Lower leg skin (tissue), 4 donors: Measurements from ENCODE around the gene SRP14. TPM values are rescaled to one million over a fixed set of nuclear protein-coding genes. Genes with fewer than 3 reads are reported as not detected.

ENCODE experiments used
- DNase-seq, 2 donors: peaks; one replicate each; pipeline ENCODE4 v3.0.0-alpha.2; 2019; ENCODE audit warnings: low spot score in 2 of 2
- H3K4me3 ChIP-seq: fragments of 200-600 bp; sonication (generic); 2 replicates; pipeline ENCODE4 v1.5.1; 2017; ENCODE audit warnings: mild to moderate bottlenecking, low read depth; ENCODE audit not compliant: poor library complexity, severe bottlenecking
- POLR2A ChIP-seq, 2 donors: fragments of 450-650 bp; IDR thresholded peaks; one replicate each; pipeline ENCODE4 v1.6.1; 2016 to 2017; ENCODE audit warnings: antibody characterized with exemption in 2 of 2, mild to moderate bottlenecking in 1 of 2, moderate library complexity in 1 of 2
- WGBS, 2 donors: methylation state at CpG; one replicate each; pipeline ENCODE4 v1.1.5; 2018; 5-methylcytosine and 5-hydroxymethylcytosine counted together
- intact Hi-C: fragments of 100-400 bp; cut with DNase I; formaldehyde crosslinking; loops from one replicate; pipeline ENCODE4 v1.15.0; 2023; ENCODE audit warnings: low total_unique reads
- total RNA-seq, 4 donors: library from RNA; depleted of rRNA; stranded (reverse); fragments of >200 nt; gene quantifications; one replicate each; pipeline ENCODE4 v1.1.0, GENCODE V29; 2016
- TF ChIP-seq, protein P1 (sequence below), 3 donors: fragments of 450-650 bp; IDR thresholded peaks; one replicate each; pipeline ENCODE4 v1.5.1; 2016; ENCODE audit warnings: antibody characterized with exemption in 3 of 3, mild to moderate bottlenecking in 3 of 3, moderate library complexity in 2 of 3

The SRP14 gene
- total RNA-seq, 4 donors from 2014 or later, result 177 to 220 (median 201) TPM

- H3K4me3 ChIP-seq, result no peak overlapping the region
- DNase-seq, result no peak
- WGBS, 2 donors, result 82 to 84% methylated on average over 12 of the region's 12 CpGs
- TF ChIP-seq POLR2A (IDR thresholded peaks at IDR 0.05), result no peak
- TF ChIP-seq, protein P1, sequence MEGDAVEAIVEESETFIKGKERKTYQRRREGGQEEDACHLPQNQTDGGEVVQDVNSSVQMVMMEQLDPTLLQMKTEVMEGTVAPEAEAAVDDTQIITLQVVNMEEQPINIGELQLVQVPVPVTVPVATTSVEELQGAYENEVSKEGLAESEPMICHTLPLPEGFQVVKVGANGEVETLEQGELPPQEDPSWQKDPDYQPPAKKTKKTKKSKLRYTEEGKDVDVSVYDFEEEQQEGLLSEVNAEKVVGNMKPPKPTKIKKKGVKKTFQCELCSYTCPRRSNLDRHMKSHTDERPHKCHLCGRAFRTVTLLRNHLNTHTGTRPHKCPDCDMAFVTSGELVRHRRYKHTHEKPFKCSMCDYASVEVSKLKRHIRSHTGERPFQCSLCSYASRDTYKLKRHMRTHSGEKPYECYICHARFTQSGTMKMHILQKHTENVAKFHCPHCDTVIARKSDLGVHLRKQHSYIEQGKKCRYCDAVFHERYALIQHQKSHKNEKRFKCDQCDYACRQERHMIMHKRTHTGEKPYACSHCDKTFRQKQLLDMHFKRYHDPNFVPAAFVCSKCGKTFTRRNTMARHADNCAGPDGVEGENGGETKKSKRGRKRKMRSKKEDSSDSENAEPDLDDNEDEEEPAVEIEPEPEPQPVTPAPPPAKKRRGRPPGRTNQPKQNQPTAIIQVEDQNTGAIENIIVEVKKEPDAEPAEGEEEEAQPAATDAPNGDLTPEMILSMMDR (IDR thresholded peaks at IDR 0.05), result no peak
- intact Hi-C loops, result loop anchor here (5.0 kb wide), 1 partner anchor 224 kb away; no protein-coding TSS in a partner anchor
These were observed 14.3 kb upstream of the SRP14 start for GRCh38 chr15:40053079-40053830.

GRCh38 chr15:40052604-40053003 is 13.6 kb upstream of the SRP14 start:
- TF ChIP-seq, protein P1 (IDR thresholded peaks at IDR 0.05), result no peak
- TF ChIP-seq POLR2A (IDR thresholded peaks at IDR 0.05), result no peak
- no peak for DNase-seq
- H3K4me3 ChIP-seq, result no peak overlapping the region
- WGBS, 2 donors, result 71 to 88% methylated on average over 6 of the region's 6 CpGs
- intact Hi-C loops, result loop anchor here (5.0 kb wide), 1 partner anchor 225 kb away; no protein-coding TSS in a partner anchor

- 92 to 93% methylated on average over 11 of the region's 11 CpGs for WGBS, 2 donors
- TF ChIP-seq, protein P1 (IDR thresholded peaks at IDR 0.05), result no peak
- no peak for TF ChIP-seq POLR2A (IDR thresholded peaks at IDR 0.05)
- DNase-seq, result no peak
- intact Hi-C loops, result loop anchor here (5.0 kb wide), 1 partner anchor 225 kb away; no protein-coding TSS in a partner anchor
- H3K4me3 ChIP-seq, result no peak overlapping the region
These were observed 12.8 kb upstream of the SRP14 start for GRCh38 chr15:40051616-40052415.

GRCh38 chr15:40050788-40051470 is 11.9 kb upstream of the SRP14 start:
- intact Hi-C loops, result loop anchor here (5.0 kb wide), 1 partner anchor 226 kb away; no protein-coding TSS in a partner anchor
- H3K4me3 ChIP-seq, result no peak overlapping the region
- TF ChIP-seq, protein P1 (IDR thresholded peaks at IDR 0.05), result no peak
- no peak for TF ChIP-seq POLR2A (IDR thresholded peaks at IDR 0.05)
- no peak for DNase-seq
- 47% methylated on average over 12 of the region's 12 CpGs for WGBS, 2 donors

- 93 to 96% methylated on average over 3 of the region's 3 CpGs for WGBS, 2 donors
- DNase-seq, result no peak
- no peak for TF ChIP-seq POLR2A (IDR thresholded peaks at IDR 0.05)
- TF ChIP-seq, protein P1 (IDR thresholded peaks at IDR 0.05), result no peak
- intact Hi-C loops, result loop anchor here (10.0 kb wide), 1 partner anchor 56 kb away; the partner anchor contains the start of gene BMF
- H3K4me3 ChIP-seq, result no peak overlapping the region
These were observed 10.0 kb upstream of the SRP14 start for GRCh38 chr15:40048926-40049475.
